CD14-positive monocyte (primary cell): ENCODE results near the gene ZNF683. TPM values are rescaled to one million over a fixed set of nuclear protein-coding genes. Genes with fewer than 3 reads are reported as not detected.
"Not testable (repeated sequence)": the region's sequence is repeated elsewhere in the genome, so short reads cannot be mapped to it uniquely, and the experiment has no call there.

Experiments used
- DNase-seq, 3 donors: peaks; one replicate each; pipeline ENCODE4 v3.0.0-alpha.2; 2011 to 2022
- H2AFZ ChIP-seq: 2 replicates; pipeline ENCODE4 v1.6.0; 2012; ENCODE audit warnings: mild to moderate bottlenecking, low read depth, low read length, inconsistent platforms; ENCODE audit not compliant: insufficient read depth, poor library complexity, severe bottlenecking
- H3K27ac ChIP-seq, 2 donors: 1 replicate in 1 of 2; 2 replicates in 1 of 2; pipeline ENCODE4 v1.5.1; 2012 to 2013; ENCODE audit warnings: low read length in 2 of 2, control low read depth in 1 of 2, inconsistent platforms in 1 of 2, low read depth in 1 of 2, mild to moderate bottlenecking in 1 of 2
- H3K27me3 ChIP-seq, 2 donors: one replicate each; pipeline versions ENCODE4 v1.6.0 to v1.6.1; 2011 to 2013; ENCODE audit warnings: low read length in 2 of 2; ENCODE audit not compliant: control insufficient read depth in 2 of 2, insufficient read depth in 2 of 2
- H3K36me3 ChIP-seq, 2 donors: replicated peaks in 1 of 2; 1 replicate in 1 of 2; 2 replicates in 1 of 2; pipeline versions ENCODE4 v1.5.1 to v1.6.1; 2012 to 2013; ENCODE audit warnings: low read length in 2 of 2, control low read depth in 1 of 2, inconsistent platforms in 1 of 2, mild to moderate bottlenecking in 1 of 2; ENCODE audit not compliant: insufficient read depth in 2 of 2, control insufficient read depth in 1 of 2
- H3K4me1 ChIP-seq, 2 donors: 1 replicate in 1 of 2; 2 replicates in 1 of 2; pipeline versions ENCODE4 v1.5.1 to v1.6.1; 2012 to 2013; ENCODE audit warnings: low read length in 2 of 2, control low read depth in 1 of 2, inconsistent platforms in 1 of 2, mild to moderate bottlenecking in 1 of 2, moderate library complexity in 1 of 2; ENCODE audit not compliant: insufficient read depth in 2 of 2, control insufficient read depth in 1 of 2
- H3K4me2 ChIP-seq: replicated peaks from 2 replicates; pipeline ENCODE3; 2012; ENCODE audit warnings: low read length, moderate library complexity, mild to moderate bottlenecking; ENCODE audit not compliant: poor library complexity, severe bottlenecking; ENCODE audit errors: extremely low read depth
- H3K4me3 ChIP-seq, 3 experiments: fragments of 200-600 bp in 1 of 3; sonication (generic) in 1 of 3; replicated peaks in 1 of 3; 1 replicate in 2 of 3; 2 replicates in 1 of 3; pipeline ENCODE4 v1.5.1; 2011 to 2013; ENCODE audit warnings: low read length in 3 of 3, mild to moderate bottlenecking in 3 of 3, control low read depth in 2 of 3, low read depth in 2 of 3, inconsistent platforms in 1 of 3, moderate library complexity in 1 of 3
- H3K79me2 ChIP-seq: 2 replicates; pipeline ENCODE4 v1.6.0; 2012; ENCODE audit warnings: mild to moderate bottlenecking, control low read depth, inconsistent platforms, low read length, moderate library complexity; ENCODE audit not compliant: insufficient read depth
- H3K9ac ChIP-seq: 2 replicates; pipeline ENCODE4 v1.6.0; 2017; ENCODE audit warnings: low read length, mild to moderate bottlenecking; ENCODE audit not compliant: insufficient read depth, poor library complexity, severe bottlenecking
- H3K9me3 ChIP-seq, 2 donors: replicated peaks in 1 of 2; 1 replicate in 1 of 2; 2 replicates in 1 of 2; pipeline versions ENCODE4 v1.5.1 to v1.6.1; 2012 to 2013; ENCODE audit warnings: low read length in 2 of 2, control low read depth in 1 of 2; ENCODE audit not compliant: control insufficient read depth in 1 of 2, insufficient read depth in 1 of 2
- H4K20me1 ChIP-seq: 2 replicates; pipeline ENCODE4 v1.6.0; 2012; ENCODE audit warnings: mild to moderate bottlenecking, low read length, control low read depth, moderate library complexity; ENCODE audit not compliant: insufficient read depth
- H3K27ac Mint-ChIP-seq, 7 donors: one replicate each; pipeline ENCODE4 v1.8.0; 2020; ENCODE audit warnings: mild to moderate bottlenecking in 7 of 7, mixed read lengths in 7 of 7, moderate library complexity in 6 of 7, inconsistent platforms in 2 of 7
- H3K27me3 Mint-ChIP-seq, 3 donors: one replicate each; pipeline ENCODE4 v1.8.0; 2021 to 2022; ENCODE audit warnings: low read depth in 3 of 3, mild to moderate bottlenecking in 3 of 3, mixed read lengths in 3 of 3, moderate library complexity in 3 of 3, inconsistent platforms in 1 of 3
- H3K36me3 Mint-ChIP-seq, 2 donors: one replicate each; pipeline ENCODE4 v1.8.0; 2020; ENCODE audit warnings: mixed read lengths in 2 of 2, inconsistent platforms in 1 of 2, mild to moderate bottlenecking in 1 of 2
- H3K4me1 Mint-ChIP-seq: one replicate; pipeline ENCODE4 v1.8.0; 2020; ENCODE audit warnings: mild to moderate bottlenecking, mixed read lengths
- H3K4me3 Mint-ChIP-seq, 2 donors: one replicate each; pipeline ENCODE4 v1.8.0; 2020; ENCODE audit warnings: mild to moderate bottlenecking in 2 of 2, mixed read lengths in 2 of 2, moderate library complexity in 1 of 2
- H3K9me3 Mint-ChIP-seq, 7 donors: one replicate each; pipeline ENCODE4 v1.8.0; 2020 to 2022; ENCODE audit warnings: mixed read lengths in 7 of 7, mild to moderate bottlenecking in 6 of 7, moderate library complexity in 6 of 7, inconsistent platforms in 2 of 7
- WGBS: methylation state at CpG from one replicate; pipeline ENCODE4 v1.1.5; 2013; ENCODE audit warnings: missing lambda C conversion rate; ENCODE audit not compliant: insufficient coverage; 5-methylcytosine and 5-hydroxymethylcytosine counted together
- intact Hi-C, 2 donors: fragments of 100-400 bp; cut with micrococcal nuclease; formaldehyde crosslinking; loops; one replicate each; pipeline versions ENCODE4 v1.15.0 to v1.15.1; 2023
- polyA minus RNA-seq: library from RNA; depleted of rRNA, polyadenylated mRNA; stranded (reverse); fragments of >200 nt; gene quantifications from 2 replicates; pipeline ENCODE4 v1.2.3, GENCODE V29; 2012
- polyA plus RNA-seq, 3 donors: library from polyadenylated mRNA; depleted of rRNA in 1 of 3; unstranded in 2 of 3; stranded (reverse) in 1 of 3; fragments of 300-500 nt in 2 of 3; fragments of >200 nt in 1 of 3; fragmentation: Illumina TruSeq in 2 of 3; gene quantifications; 1 replicate in 2 of 3; 2 replicates in 1 of 3; pipeline ENCODE4 v1.2.3, GENCODE V29; 2012 to 2021
- total RNA-seq, 12 experiments: library from RNA in 1 of 12; stranded (reverse) in 1 of 12; fragments of 120-200 nt in 1 of 12; gene quantifications; one replicate each; pipeline ENCODE4 v1.2.4 and lab custom pipeline; 2013 to 2026; ENCODE audit warnings: mixed read lengths in 6 of 12, inconsistent platforms in 1 of 12
- TF ChIP-seq, protein P1 (sequence below): fragments of 200-600 bp; IDR thresholded peaks from one replicate; pipeline ENCODE4 v1.8.0; 2022; ENCODE audit warnings: antibody characterized with exemption, mild to moderate bottlenecking

The ZNF683 gene
- total RNA-seq (2013): not detected
- not detected for polyA plus RNA-seq
- polyA minus RNA-seq: not detected in 2 replicates
- total RNA-seq (lab: John Stamatoyannopoulos, UW): 0 to 1.2 (median 0) reads per million in 11 experiments

DNA sequence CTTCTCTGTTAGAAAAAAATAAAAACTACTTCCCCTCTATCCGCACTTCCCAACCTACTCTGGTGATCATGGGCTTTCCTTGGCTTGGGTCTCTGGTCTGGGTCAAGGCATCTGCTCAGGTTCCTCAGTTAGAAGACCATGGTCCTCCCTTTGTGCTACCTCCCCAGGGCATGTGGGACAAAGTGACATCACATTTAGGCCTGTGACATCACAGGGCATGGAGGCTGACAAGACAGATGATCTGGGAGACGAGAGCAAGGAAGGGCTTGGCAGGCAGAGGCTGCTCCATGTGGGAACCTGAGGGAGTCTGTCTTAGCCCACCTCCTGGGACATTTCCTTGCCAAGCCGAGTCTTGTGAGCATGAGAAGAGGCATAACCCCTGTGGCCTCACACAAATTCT is at the start of gene ZNF683:
TSS of gene ZNF683 (minus strand) at position 140 of the 400 bp plus-strand sequence. CDS start 4,179 bp downstream, outside the sequence.
- Mint-ChIP-seq H3K27ac (peak within 1 kb of the TSS in 1 of 7 donors; percentile 18), H3K27me3 (peaks cover 13 to 24% (median 14%) of the 10 kb centered on the region in 3 donors), H3K4me1 (peaks cover 38% of the 10 kb centered on the region)
- 60% methylated on average over 3 of the region's 3 CpGs for WGBS
- H3K27me3 ChIP-seq, H3K36me3 ChIP-seq, DNase-seq, H4K20me1 ChIP-seq, intact Hi-C loops, H3K4me3 ChIP-seq, H3K27ac ChIP-seq, H3K4me2 ChIP-seq, H3K79me2 ChIP-seq, H3K4me3 Mint-ChIP-seq, H3K9ac ChIP-seq, H3K9me3 ChIP-seq, H3K36me3 Mint-ChIP-seq, H2AFZ ChIP-seq, H3K9me3 Mint-ChIP-seq: not testable (repeated sequence)
- H3K4me1 ChIP-seq: peaks cover 6 to 24% of the 10 kb centered on the region in 2 donors

DNA sequence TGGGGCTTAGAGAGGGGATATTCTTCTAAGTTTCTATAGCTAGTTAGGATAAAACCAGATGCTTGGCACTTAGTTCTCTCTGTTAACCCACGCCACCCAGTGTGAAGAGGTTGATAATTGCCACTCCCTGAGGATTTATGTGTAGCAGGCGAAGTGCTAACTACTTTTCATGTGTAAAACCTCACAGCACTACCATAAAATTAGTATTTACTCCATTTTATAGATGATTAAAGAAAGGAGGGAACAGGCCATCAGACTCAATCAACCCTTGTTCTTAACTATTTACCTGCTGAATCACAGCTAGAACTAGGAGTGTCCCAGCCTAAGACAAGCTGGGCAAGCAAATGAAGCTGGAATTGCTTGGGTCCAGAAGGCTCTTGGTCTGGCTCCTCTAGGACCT is 46.9 kb upstream of the ZNF683 start:
- Mint-ChIP-seq H3K4me1 (no peaks in the 10 kb centered on the region), H3K36me3 (no peaks in the 10 kb centered on the region), H3K27me3 (peaks cover 18 to 47% (median 36%) of the 10 kb centered on the region in 3 donors), H3K4me3 (no peak overlapping the region), H3K9me3 (no peaks in the 10 kb centered on the region), H3K27ac (no peak overlapping the region)
- no peak for DNase-seq
- Histone ChIP-seq H3K36me3 (no peaks in the 10 kb centered on the region), H3K4me2 (no peak overlapping the region), H3K9ac (no peak overlapping the region), H4K20me1 (no peaks in the 10 kb centered on the region), H3K79me2 (no peaks in the 10 kb centered on the region), H3K27me3 (peaks cover 14 to 20% of the 10 kb centered on the region in 2 donors), H3K4me1 (no peaks in the 10 kb centered on the region), H2AFZ (no peak overlapping the region), H3K9me3 (no peaks in the 10 kb centered on the region), H3K4me3 (no peak overlapping the region), H3K27ac (no peak overlapping the region)
- no CpG with 5 or more reads among the region's 2 CpGs for WGBS
- intact Hi-C loops: loop anchor here in 1 of 2 donors (5.0 kb wide), 2 partner anchors 312 to 382 kb away; no protein-coding TSS in a partner anchor
- TF ChIP-seq, protein P1, sequence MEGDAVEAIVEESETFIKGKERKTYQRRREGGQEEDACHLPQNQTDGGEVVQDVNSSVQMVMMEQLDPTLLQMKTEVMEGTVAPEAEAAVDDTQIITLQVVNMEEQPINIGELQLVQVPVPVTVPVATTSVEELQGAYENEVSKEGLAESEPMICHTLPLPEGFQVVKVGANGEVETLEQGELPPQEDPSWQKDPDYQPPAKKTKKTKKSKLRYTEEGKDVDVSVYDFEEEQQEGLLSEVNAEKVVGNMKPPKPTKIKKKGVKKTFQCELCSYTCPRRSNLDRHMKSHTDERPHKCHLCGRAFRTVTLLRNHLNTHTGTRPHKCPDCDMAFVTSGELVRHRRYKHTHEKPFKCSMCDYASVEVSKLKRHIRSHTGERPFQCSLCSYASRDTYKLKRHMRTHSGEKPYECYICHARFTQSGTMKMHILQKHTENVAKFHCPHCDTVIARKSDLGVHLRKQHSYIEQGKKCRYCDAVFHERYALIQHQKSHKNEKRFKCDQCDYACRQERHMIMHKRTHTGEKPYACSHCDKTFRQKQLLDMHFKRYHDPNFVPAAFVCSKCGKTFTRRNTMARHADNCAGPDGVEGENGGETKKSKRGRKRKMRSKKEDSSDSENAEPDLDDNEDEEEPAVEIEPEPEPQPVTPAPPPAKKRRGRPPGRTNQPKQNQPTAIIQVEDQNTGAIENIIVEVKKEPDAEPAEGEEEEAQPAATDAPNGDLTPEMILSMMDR: no peak
